Stimulated activated CD8-positive, alpha-beta memory T cell treated with anti-CD3 and anti-CD28 coated beads, Interleukin-12 subunit alpha, Interleukin-12 subunit beta, amount 100 ng/mL, for 24 hours (primary cell): ENCODE results near the gene ARMC2.

Experiments used
- DNase-seq: peaks from one replicate; pipeline ENCODE4 v3.0.0-alpha.2; 2020; ENCODE audit errors: extremely low read depth

ARMC2 gene

GRCh38 chr6:109015176-109015575 lies 167.0 kb downstream of the ARMC2 start:
- DNase-seq: no peak

GRCh38 chr6:109019911-109020310 lies 171.7 kb downstream of the ARMC2 start:
- no peak for DNase-seq

- no peak for DNase-seq
Observed at GRCh38 chr6:109021870-109022269, 173.6 kb downstream of the ARMC2 start.

- DNase-seq: no peak
Observed at GRCh38 chr6:109023356-109023925, 175.2 kb downstream of the ARMC2 start.
